ENCODE results near the gene TIMM17A.

- TF ChIP-seq, protein P1, sequence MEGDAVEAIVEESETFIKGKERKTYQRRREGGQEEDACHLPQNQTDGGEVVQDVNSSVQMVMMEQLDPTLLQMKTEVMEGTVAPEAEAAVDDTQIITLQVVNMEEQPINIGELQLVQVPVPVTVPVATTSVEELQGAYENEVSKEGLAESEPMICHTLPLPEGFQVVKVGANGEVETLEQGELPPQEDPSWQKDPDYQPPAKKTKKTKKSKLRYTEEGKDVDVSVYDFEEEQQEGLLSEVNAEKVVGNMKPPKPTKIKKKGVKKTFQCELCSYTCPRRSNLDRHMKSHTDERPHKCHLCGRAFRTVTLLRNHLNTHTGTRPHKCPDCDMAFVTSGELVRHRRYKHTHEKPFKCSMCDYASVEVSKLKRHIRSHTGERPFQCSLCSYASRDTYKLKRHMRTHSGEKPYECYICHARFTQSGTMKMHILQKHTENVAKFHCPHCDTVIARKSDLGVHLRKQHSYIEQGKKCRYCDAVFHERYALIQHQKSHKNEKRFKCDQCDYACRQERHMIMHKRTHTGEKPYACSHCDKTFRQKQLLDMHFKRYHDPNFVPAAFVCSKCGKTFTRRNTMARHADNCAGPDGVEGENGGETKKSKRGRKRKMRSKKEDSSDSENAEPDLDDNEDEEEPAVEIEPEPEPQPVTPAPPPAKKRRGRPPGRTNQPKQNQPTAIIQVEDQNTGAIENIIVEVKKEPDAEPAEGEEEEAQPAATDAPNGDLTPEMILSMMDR (IDR thresholded peaks at IDR 0.05; ENCODE audit: insufficient read depth, low read length), result peak; percentile 68
- no peak for TF ChIP-seq POLR2AphosphoS5 (IDR thresholded peaks at IDR 0.05; ENCODE audit: low read depth)
- no peak for TF ChIP-seq REST (IDR thresholded peaks at IDR 0.05; ENCODE audit: insufficient replicate concordance, low read depth)
- no peak for TF ChIP-seq SPI1 (IDR thresholded peaks at IDR 0.05; ENCODE audit: borderline replicate concordance, low read depth)
- TF ChIP-seq GABPA (IDR thresholded peaks at IDR 0.05; ENCODE audit: low read depth), result no peak
Measured at GRCh38 chr1:201999625-202000238, 44.4 kb downstream of the TIMM17A start.

All from HL-60 (cell line).